GM23338 (cell line): ENCODE results near the gene STMN3.

Experiments
- CTCF ChIP-seq, 2 experiments: fragments of 200-600 bp in 1 of 2; sonication (generic) in 1 of 2; conservative IDR thresholded peaks; 2 replicates each; pipeline versions ENCODE4 v1.5.1 to v1.6.1; 2016 to 2017; ENCODE audit warnings: antibody characterized with exemption in 2 of 2, low read depth in 2 of 2, mild to moderate bottlenecking in 2 of 2, moderate library complexity in 1 of 2
- EZH2phosphoT487 ChIP-seq: fragments of 200-600 bp; sonication (generic); IDR thresholded peaks from one replicate; pipeline ENCODE4 v1.8.1; 2018; ENCODE audit warnings: antibody characterized with exemption; ENCODE audit not compliant: unreplicated experiment

- TF ChIP-seq CTCF (conservative IDR thresholded peaks at IDR 0.05; ENCODE audit: low read depth in 2 of 2) (no peak), EZH2phosphoT487 (no peak)
Measured at GRCh38 chr20:63658749-63659187, 5.5 kb upstream of the STMN3 start.
